Frontal cortex (tissue), 4 donors: ENCODE data around the gene TBC1D5. TPM values are rescaled to one million over a fixed set of nuclear protein-coding genes. Genes with fewer than 3 reads are reported as not detected.
"Not testable (repeated sequence)": the region's sequence is repeated elsewhere in the genome, so short reads cannot be mapped to it uniquely, and the experiment has no call there.

Experiments
- DNase-seq, 2 donors: peaks; one replicate each; pipeline ENCODE4 v3.0.0; 2012; ENCODE audit warnings: low spot score in 2 of 2
- FAIRE-seq: peaks from 2 replicates; lab custom pipeline; 2012; peaks lifted over from hg19 to GRCh38; lab: Jason Lieb, UNC
- total RNA-seq: library from RNA; depleted of rRNA; stranded (reverse); fragments of >200 nt; gene quantifications from one replicate; pipeline ENCODE4 v1.2.3, GENCODE V29; 2014
- donor health status: control.
- donor health status: control.
- donor health status: control.

TBC1D5 gene, protein sequence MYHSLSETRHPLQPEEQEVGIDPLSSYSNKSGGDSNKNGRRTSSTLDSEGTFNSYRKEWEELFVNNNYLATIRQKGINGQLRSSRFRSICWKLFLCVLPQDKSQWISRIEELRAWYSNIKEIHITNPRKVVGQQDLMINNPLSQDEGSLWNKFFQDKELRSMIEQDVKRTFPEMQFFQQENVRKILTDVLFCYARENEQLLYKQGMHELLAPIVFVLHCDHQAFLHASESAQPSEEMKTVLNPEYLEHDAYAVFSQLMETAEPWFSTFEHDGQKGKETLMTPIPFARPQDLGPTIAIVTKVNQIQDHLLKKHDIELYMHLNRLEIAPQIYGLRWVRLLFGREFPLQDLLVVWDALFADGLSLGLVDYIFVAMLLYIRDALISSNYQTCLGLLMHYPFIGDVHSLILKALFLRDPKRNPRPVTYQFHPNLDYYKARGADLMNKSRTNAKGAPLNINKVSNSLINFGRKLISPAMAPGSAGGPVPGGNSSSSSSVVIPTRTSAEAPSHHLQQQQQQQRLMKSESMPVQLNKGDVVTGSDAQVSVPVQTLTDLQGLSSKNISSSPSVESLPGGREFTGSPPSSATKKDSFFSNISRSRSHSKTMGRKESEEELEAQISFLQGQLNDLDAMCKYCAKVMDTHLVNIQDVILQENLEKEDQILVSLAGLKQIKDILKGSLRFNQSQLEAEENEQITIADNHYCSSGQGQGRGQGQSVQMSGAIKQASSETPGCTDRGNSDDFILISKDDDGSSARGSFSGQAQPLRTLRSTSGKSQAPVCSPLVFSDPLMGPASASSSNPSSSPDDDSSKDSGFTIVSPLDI
- total RNA-seq, result 77.5 TPM

DNA sequence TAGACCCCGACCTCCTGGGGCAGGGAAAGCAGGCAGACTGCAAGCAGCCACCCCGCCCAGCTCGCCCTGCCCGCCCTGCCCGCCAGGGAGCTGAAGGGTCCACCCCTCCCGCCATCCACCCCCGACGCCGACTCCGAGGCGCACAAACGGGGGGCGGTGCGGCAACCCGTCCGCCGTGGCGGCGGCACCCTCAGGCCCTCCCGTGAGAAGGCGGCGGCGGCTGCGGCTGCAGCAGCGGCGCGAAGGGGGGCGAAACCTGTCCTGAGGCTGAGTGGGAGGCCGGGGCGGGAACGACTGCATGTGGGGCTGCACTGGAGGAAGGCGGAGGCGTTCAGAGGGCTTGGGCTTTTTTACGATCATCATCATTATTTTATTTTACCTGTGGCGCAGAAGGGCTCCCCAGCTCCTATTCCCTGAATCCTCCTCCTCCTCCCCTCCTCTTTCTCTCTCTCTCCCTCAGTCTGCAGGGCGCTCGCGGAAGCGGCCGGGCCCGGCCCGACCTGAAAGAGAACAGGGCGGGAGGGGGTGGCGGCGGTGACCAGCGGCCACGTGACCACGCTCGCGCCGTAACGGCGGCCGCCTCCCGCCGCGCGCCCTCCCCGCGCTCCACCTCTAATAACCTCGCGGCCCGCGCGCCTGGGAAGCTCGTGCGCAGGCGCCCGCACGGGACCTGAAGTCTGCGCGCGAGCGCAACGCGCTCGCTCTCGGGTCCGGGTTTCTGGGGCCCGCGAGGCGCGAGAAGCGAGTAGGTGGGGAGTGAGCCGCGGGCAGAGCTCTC, at the start of gene TBC1D5:
Gene TBC1D5, minus strand, starts transcription at position 530 of the 778 bp plus-strand sequence. CDS start 234,061 bp downstream, outside the sequence.
- DNase-seq, result peak; percentile 87 to 92
- FAIRE-seq, result no peak

DNA sequence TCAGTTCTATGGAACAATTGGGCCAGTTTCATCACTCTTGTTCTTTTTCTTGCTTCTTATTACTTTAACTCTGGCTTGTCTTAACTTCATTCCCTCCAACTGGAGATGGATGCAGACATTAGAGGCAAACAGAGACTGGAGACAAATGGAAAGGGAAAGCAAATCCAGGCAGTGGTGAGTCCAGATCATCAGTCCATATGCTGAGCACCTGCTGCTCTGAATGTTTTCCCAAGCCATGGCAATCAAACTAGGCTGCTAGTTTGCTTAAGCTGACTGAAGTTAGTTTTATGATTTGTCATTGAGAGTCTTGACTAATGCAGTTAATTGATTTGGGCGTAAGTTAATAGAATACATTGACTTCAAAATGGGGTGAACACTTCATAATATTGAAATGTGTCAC, 41.0 kb upstream of the TBC1D5 start:
- FAIRE-seq (no peak), DNase-seq (no peak)

DNA sequence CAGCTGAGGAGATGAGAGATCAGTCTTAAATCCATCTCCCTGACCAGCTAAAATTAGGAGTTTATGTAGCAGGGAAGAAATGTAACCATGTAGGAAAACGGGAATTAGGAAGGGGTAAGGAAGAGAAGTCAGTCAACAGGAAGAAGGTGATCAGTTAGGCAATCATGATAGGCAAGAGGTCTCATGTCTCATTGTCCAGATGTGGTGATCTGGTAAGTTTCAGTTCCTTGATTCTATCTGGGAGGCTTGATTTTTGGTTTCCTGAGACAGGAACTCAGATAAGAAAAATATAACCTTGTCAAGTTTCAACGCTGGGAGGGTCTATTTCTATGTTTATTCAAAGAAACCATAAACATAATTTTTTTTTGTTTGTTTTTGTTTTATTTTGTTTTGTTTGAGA, 40.3 kb upstream of the TBC1D5 start:
- FAIRE-seq, result no peak

DNA sequence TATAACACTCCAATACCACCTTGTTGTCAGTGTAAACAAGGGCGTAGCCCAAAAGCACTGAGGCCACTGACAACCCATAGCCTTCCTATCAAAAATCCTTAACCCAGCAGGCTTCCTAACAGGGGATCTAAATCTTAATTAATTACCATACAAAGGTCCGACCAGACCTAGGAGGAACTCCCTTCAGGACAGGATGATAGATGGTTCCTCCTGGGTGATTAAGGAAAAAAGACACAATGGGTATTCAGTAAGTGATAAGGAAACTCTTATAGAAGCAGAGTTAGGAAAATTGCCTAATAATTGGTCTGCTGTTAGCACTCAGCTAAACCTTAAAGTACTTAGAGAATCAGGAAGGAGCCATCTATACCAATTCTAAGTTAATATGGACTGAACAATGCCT, 37.9 kb upstream of the TBC1D5 start:
- not testable (repeated sequence) for DNase-seq, FAIRE-seq

More for the DNA sequence above, 40.3 kb upstream of the TBC1D5 start:
- DNase-seq, result no peak

DNA sequence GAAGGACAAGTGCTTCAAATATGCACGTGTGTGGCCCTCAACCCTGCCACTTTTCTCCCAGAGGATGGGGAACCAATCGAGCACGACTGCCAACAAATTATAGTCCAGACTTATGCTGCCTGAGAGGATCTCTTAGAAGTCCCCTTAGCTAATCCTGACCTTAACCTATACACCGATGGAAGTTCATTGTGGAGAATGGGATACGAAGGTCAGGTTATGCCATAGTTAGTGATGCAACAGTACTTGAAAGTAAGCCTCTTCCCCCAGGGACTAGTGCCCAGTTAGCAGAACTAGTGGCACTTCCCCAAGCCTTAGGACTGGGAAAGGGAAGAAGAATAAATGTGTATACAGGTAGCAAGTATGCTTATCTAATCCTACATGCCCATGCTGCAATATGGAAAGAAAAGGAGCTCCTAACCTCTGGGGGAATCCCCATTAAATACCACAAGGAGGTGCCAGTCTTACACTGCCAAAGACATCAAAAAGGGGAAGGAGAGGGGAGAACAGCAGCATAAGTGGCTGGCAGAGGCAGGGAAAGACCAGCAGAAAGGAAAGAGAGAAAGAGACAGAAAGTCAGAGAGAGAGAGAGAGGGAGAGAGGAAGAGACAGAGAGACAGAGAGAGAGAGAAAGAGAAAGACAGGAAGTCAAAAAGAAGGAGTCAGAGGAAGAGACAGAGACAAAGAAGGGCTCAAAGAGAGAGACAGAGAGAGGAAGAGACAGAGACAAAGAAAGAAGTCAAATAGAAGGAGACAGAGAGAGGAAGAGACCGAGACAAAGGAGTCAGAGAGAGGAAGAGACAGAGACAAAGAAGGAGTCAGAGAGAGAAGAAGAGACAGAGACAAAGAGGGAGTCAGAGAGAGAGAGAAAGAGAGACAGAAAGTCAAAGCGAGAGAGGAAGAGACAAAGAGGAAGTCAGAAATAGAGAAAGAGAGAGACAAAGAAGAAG, 37.1 kb upstream of the TBC1D5 start:
- FAIRE-seq, DNase-seq: not testable (repeated sequence)

DNA sequence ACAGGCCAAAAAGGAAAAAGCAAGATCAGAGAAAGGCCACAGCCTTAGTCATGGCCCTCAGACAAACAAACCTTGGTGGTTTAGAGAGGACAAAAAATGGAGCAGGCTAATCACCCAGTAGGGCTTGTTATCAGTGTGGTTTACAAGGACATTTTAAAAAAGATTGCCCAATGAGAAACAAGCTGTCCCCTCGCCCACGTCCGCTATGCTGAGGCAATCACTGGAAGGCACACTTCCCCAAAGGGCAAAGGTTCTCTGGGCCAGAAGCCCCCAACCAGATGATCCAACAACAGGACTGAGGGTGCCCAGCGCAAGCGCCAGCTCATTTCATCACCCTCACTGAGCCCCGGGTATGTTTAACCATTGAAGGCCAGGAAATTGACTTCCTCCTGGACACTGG, 34.9 kb upstream of the TBC1D5 start:
- DNase-seq, FAIRE-seq: not testable (repeated sequence)

DNA sequence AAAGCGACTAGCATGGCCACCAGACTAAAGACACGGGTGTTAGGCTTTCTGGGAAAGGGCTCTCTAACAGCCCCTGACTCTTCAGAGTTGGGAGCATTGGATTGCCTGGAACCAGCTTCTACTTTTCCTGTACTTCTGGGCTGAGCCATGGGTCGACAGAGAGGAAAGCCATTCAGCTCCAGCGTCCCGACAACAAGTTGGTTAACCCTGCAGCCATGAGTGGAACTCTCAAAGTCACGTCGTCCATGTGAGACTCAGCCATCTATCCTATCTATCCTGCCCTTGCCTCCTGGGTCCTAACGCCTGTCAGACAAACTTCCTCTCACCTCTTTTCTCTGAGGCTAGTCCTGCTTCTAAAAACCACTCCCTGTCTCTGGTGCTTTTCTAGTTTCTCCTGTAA, 32.6 kb upstream of the TBC1D5 start:
- DNase-seq, result no peak
- no peak for FAIRE-seq

DNA sequence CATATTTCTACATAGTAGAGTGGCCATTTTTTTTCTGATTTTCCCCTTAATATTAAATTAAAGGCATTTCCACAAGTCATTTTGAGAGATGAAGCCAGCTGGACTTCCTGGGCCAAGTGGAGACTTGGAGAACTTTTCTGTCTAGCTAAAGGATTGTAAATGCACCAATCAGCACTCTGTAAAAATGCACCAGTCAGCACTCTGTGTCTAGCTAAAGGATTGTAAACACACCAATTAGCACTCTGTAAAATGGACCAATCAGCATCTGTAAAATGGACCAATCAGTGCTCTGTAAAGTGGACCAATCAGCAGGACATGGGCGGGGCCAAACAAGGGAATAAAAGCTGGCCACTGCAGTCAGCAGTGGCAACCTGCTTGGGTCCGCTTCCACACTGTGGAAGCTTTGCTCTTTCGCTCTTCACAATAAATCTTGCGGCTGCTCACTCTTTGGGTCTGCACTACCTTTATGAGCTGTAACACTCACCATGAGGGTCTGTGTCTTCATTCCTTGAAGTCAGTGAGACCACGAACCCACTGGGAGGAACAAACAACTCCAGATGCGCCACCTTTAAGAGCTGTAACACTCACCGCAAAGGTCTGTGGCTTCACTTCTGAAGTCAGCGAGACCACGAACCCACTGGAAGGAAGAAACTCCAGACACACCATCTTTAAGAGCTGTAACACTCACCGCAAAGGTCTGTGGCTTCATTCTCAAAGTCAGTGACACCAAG, 31.9 kb upstream of the TBC1D5 start:
- FAIRE-seq, DNase-seq: not testable (repeated sequence)

DNA sequence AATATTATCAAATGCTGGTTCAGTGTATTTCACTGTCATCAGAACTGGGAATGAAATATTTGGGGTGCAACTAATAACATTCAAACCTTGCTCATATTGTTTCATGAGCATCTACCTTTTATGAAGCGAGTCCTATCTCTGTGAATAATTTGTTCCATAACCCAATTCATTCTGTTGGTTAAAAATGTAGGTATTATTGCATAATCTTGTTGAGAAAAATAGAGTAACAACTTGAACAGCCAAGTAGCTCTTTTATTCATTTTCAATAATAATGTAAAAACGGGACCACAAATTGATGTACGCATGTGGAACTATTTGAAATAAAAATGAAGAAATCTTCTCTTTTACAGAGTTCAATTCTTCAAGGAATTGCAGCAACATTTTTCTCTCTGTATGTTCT, 30.1 kb upstream of the TBC1D5 start:
- FAIRE-seq, result no peak
- no peak for DNase-seq

DNA sequence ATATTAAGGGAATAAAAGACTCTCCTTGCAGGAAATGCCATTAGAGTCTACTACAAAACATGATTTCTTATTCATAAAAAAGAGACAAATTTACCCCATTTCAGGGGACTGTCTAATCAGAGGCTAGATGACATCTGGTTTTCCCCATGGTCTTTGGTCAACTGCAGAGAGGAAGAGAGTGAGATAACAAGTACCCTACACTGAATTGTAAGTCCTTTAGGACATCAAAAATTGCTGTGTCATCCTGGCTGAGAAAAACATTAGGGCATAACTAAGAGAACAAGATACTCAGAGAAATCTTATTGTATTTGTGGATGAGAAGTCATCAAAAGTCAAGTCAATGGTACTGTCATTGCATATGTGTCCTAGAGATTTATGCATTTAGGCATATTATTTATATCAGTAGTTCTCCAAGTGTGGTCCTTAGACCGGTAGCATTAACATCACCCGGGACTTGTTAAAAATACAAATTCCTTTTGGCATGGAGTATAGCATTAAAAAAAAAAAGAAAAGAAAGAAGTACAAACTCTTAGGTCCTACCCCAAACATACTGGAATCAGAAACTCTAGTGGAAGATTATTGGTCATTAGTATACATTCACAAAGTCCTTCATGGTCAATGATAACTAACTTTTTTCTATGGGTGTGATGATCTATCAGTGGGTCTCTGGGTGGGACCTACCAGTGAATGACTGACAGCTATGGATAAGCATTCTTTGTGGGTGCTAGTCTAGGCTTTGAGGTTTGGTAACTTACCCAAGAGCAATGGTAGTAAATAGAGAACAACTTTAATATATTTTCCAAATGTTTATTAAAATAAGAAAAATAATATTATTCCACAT, 29.0 kb upstream of the TBC1D5 start:
- FAIRE-seq, result no peak
- DNase-seq, result no peak

DNA sequence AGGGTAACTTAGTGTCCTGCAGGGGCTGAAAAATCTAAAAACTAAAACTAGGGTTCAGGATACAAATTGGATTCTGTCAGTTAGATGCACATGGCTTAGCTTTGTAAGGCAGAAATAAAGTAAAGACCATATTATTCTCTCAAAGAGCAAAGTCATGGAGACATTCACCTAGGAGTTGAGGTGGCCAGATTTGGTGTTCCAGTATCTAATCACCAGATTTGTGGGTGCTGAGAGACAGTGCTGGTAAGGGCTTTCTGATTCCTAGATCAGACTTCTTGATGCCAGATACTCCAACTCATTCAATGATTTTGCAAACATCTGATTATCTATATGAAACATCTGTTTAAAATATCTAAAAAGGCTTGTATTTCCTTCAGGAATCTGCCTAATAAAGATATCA, 28.3 kb upstream of the TBC1D5 start:
- no peak for DNase-seq
- no peak for FAIRE-seq

DNA sequence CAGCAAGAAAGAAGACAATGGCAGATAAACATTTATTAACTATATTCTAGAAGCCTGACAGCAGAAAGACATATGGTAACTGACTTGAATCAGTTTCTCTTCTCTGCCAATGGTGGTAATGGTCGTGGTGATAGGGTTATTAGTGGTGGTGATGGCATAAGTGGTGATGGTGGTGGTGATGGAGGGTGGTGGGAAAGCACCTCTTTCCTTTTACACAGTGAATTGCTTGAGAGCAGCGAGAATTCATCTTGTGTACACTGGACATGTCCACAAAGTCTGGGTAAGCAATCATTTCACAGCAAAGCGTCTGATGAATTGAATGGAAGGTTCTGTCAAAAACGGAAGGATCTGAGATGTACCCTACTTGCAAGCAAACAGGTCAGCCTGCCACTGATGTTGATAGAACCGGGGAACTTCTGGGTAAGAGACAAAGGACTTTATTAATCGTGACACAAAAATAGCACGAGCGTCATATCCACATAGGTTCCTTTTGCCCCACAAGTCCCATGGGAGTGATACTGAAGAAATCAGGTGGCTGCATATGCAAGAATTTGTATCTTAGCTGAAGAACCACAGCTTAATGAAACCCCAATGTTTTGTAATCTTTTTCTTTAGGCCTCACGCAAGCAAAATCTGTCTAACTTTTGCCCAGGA, 23.5 kb upstream of the TBC1D5 start:
- DNase-seq, result no peak
- no peak for FAIRE-seq

DNA sequence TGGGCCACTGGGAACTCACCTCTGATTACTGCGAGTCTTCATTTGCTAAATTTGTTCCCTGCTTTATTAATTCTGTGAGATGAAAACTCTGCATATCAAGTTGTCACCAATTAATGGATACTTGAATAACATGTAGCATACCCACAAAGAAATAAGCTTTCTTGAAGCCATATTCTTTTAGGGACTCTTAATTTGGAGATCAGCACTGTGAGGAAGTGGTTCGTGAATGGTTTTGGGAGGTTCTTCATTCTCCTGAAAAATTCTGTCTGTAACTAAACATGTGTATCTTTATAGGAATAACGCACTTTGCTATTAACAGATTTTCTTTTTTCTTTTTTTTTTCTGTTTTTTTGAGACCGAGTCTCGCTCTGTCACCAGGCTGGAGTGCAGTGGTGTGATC, 19.1 kb upstream of the TBC1D5 start:
- DNase-seq (no peak), FAIRE-seq (no peak)

DNA sequence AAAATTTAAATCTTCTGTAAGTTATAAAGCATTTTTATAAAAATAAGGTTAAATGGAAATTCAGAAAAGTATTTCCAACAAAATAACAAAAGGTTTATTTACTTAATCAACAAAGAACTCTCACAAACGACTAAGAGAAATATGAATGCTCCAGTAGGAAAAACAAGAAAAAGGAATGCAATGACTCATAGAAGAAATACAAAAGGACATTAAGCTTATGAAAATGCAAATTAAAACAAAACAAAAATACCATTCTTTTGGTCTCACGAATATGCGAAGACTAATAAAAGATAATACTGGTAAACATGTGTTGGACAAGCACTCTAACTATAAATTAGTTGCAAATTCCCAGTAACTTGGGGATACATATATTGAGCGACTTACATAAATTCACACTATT, 17.5 kb upstream of the TBC1D5 start:
- DNase-seq (no peak), FAIRE-seq (peak; percentile 76)

DNA sequence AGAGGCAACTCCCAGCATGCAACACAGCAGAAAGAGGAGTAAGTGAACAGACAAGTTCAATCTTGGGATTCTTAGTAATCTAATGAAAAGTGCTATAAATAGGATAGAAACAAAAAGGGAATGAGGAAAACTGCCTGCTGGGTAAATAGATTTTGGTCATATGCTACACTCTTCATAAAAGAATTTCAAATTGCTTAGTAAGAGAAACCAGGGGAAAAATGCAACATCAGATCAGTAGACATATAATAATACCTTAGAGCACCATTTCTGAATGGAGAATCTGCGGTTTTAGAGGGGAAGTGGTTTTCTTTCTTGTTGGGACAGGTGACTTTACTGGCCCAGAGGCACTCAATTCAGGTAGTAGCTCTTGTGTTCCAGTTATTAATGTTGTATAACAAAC, 13.4 kb upstream of the TBC1D5 start:
- FAIRE-seq (no peak), DNase-seq (no peak)

DNA sequence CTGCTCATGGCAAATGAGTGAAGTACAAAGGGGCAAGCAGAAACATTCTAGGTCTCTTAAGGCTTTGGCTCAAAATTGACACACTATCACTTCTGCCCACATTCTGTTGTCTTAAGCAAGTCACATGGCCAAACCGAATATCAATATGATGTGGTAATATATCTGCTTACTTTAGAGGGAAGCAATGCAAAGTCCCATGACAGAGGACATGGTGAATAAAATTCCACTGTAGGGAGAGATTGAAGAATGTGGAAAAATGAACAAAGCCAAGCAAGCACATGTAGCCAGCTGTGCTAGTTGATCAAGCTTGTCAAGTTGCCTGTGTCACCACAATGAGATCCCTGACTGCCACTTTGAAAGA, 11.2 kb upstream of the TBC1D5 start:
- FAIRE-seq (no peak), DNase-seq (no peak)
